Tibial nerve (tissue), 4 donors: Measurements from ENCODE around the gene POLR3C. TPM values are rescaled to one million over a fixed set of nuclear protein-coding genes. Genes with fewer than 3 reads are reported as not detected.
A peak's percentile ranks its signal among the peaks of the same experiment; 100 is the strongest.
"Not testable (repeated sequence)": the region's sequence is repeated elsewhere in the genome, so short reads cannot be mapped to it uniquely, and the experiment has no call there.

Experiments used
- DNase-seq, 2 donors: peaks; one replicate each; pipeline ENCODE4 v3.0.0-alpha.2; 2019; ENCODE audit warnings: low spot score in 2 of 2
- H3K27ac ChIP-seq, 4 donors: fragments of 200-600 bp; sonication (generic) in 3 of 4; one replicate each; pipeline ENCODE4 v1.5.1; 2017 to 2019; ENCODE audit warnings: mild to moderate bottlenecking in 1 of 4
- H3K27me3 ChIP-seq, 2 donors: fragments of 200-600 bp; sonication (generic) in 1 of 2; one replicate each; pipeline versions ENCODE4 v1.5.1 to v1.6.0; 2017 to 2019
- H3K36me3 ChIP-seq, 3 donors: fragments of 200-600 bp; sonication (generic); one replicate each; pipeline ENCODE4 v1.5.1; 2018 to 2019
- H3K4me1 ChIP-seq, 4 donors: fragments of 200-600 bp; sonication (generic) in 3 of 4; one replicate each; pipeline ENCODE4 v1.5.1; 2017 to 2019
- H3K4me3 ChIP-seq, 4 donors: fragments of 200-600 bp; sonication (generic) in 3 of 4; one replicate each; pipeline ENCODE4 v1.5.1; 2017 to 2019; ENCODE audit warnings: mild to moderate bottlenecking in 1 of 4, moderate library complexity in 1 of 4
- H3K9me3 ChIP-seq, 4 donors: fragments of 200-600 bp; sonication (generic) in 3 of 4; one replicate each; pipeline ENCODE4 v1.5.1; 2017 to 2019
- EP300 ChIP-seq, 2 donors: sonication (generic); formaldehyde crosslinking; IDR thresholded peaks; one replicate each; pipeline ENCODE4 v1.6.1; 2017; ENCODE audit warnings: antibody characterized with exemption in 2 of 2, mild to moderate bottlenecking in 1 of 2
- POLR2A ChIP-seq, 2 donors: fragments of 450-650 bp; IDR thresholded peaks; one replicate each; pipeline ENCODE4 v1.6.1; 2017; ENCODE audit warnings: antibody characterized with exemption in 2 of 2, mild to moderate bottlenecking in 2 of 2, moderate library complexity in 2 of 2
- WGBS, 2 donors: methylation state at CpG; one replicate each; pipeline ENCODE4 v1.1.5; 2018; 5-methylcytosine and 5-hydroxymethylcytosine counted together
- total RNA-seq, 4 donors: library from RNA; depleted of rRNA; stranded (reverse); fragments of >200 nt; gene quantifications; one replicate each; pipeline ENCODE4 v1.1.0, GENCODE V29; 2016
- TF ChIP-seq, protein P1 (sequence below), 5 experiments: fragments of 200-600 bp in 3 of 5; fragments of 450-650 bp in 2 of 5; sonication (generic) in 3 of 5; IDR thresholded peaks; one replicate each; pipeline ENCODE4 v1.5.1; 2016 to 2019; ENCODE audit warnings: antibody characterized with exemption in 5 of 5, mild to moderate bottlenecking in 3 of 5, moderate library complexity in 2 of 5

POLR3C gene
- total RNA-seq, 4 donors from 2014 or later: 25.9 to 39.6 (median 37.8) TPM

GRCh38 chr1:145806408-145806807, 17.6 kb upstream of the POLR3C start:
- 89 to 95% methylated on average over 4 of the region's 4 CpGs for WGBS, 2 donors
- no peak for DNase-seq
- TF ChIP-seq, protein P1, sequence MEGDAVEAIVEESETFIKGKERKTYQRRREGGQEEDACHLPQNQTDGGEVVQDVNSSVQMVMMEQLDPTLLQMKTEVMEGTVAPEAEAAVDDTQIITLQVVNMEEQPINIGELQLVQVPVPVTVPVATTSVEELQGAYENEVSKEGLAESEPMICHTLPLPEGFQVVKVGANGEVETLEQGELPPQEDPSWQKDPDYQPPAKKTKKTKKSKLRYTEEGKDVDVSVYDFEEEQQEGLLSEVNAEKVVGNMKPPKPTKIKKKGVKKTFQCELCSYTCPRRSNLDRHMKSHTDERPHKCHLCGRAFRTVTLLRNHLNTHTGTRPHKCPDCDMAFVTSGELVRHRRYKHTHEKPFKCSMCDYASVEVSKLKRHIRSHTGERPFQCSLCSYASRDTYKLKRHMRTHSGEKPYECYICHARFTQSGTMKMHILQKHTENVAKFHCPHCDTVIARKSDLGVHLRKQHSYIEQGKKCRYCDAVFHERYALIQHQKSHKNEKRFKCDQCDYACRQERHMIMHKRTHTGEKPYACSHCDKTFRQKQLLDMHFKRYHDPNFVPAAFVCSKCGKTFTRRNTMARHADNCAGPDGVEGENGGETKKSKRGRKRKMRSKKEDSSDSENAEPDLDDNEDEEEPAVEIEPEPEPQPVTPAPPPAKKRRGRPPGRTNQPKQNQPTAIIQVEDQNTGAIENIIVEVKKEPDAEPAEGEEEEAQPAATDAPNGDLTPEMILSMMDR (IDR thresholded peaks at IDR 0.05): no peak
- TF ChIP-seq EP300 (IDR thresholded peaks at IDR 0.05) (no peak), POLR2A (IDR thresholded peaks at IDR 0.05) (no peak)
- Histone ChIP-seq H3K4me3 (no peak overlapping the region), H3K27me3 (no peaks in the 10 kb centered on the region), H3K9me3 (no peaks in the 10 kb centered on the region), H3K4me1 (peaks cover 0 to 37% (median 4%) of the 10 kb centered on the region in 4 donors), H3K36me3 (peaks cover 0 to 5% (median 0%) of the 10 kb centered on the region in 3 donors), H3K27ac (no peak overlapping the region)

DNA sequence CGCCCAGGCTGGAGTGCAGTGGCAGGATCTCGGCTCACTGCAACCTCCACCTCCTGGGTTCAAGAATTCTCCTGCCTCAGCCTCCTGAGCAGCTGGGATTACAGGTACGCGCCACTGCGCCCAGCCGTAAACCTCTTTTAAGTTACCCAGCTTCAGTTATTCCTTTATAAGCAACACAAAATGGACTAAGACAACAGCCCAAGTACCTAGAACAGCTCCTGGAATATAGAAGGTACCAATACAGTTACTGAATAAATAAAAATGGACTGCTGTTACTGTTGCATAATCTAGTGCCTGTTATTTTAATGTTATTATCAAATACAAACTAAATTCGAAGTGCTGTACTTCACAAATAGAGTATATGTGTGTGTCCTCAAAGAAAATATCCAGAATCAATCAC, 17.2 kb upstream of the POLR3C start:
- Histone ChIP-seq H3K9me3 (no peaks in the 10 kb centered on the region), H3K4me3 (no peak overlapping the region), H3K27ac (no peak overlapping the region), H3K36me3 (peaks cover 0 to 5% (median 0%) of the 10 kb centered on the region in 3 donors), H3K27me3 (no peaks in the 10 kb centered on the region), H3K4me1 (peaks cover 0 to 37% (median 4%) of the 10 kb centered on the region in 4 donors)
- TF ChIP-seq, protein P1 (IDR thresholded peaks at IDR 0.05): no peak
- no peak for TF ChIP-seq EP300 (IDR thresholded peaks at IDR 0.05)
- TF ChIP-seq POLR2A (IDR thresholded peaks at IDR 0.05): no peak
- 95 to 97% methylated on average over 7 of the region's 7 CpGs for WGBS, 2 donors
- DNase-seq: no peak

- WGBS, 2 donors: 71 to 72% methylated on average over 6 of the region's 6 CpGs
Measured at GRCh38 chr1:145812977-145813810, 10.8 kb upstream of the POLR3C start.

DNA sequence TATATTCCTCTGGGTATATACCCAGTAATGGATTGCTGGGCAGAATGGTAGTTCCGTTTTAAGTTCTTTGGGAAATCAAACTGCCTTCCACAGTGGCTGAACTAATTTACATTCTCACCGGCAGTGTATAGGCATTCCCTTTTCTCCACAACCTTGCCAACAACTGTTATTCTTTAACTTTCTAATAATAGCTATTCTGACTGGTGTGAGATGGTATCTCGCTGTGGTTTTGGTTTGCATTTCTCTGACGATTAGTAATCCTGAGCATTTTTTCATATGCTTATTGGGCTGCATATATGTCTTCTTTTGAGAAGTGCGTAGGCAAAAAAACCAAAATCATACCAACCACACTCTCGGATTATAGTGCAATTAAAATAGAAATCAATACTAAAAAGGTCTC, 5.9 kb upstream of the POLR3C start:
- not testable (repeated sequence) for H3K27ac ChIP-seq

More at GRCh38 chr1:145812977-145813810, 10.8 kb upstream of the POLR3C start:
- not testable (repeated sequence) for H3K4me3 ChIP-seq, H3K4me1 ChIP-seq, DNase-seq, H3K27me3 ChIP-seq, H3K9me3 ChIP-seq, H3K36me3 ChIP-seq, H3K27ac ChIP-seq

DNA sequence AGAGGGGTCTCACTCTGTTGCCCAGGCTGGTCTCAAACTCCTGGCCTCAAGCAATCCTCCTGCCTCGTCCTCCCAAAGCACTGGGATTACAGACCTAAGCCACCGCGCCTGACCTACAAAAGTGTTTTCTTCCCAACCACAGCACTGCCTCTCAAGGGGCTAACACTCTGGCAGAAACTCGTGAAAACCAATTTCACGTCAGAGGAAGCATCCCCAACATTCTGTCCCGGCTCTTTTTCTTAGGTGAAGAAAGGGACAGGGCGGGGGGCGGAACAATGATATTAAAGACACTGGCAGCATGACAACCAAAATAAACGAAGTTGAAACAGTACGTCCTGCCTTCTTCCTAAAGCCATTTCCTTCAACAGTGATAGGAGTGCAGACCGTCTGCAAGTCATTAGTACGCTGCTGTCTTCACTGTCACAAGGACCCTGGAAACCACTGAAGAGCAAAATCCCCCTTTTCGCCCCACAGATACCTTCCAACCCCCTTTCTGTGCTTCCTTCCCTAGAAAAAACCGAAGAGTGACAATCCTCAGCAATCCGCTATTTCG, 1.1 kb upstream of the POLR3C start:
- H3K9me3 ChIP-seq, DNase-seq, H3K27me3 ChIP-seq: not testable (repeated sequence)
- H3K36me3 ChIP-seq: peaks cover 0 to 19% (median 5%) of the 10 kb centered on the region in 3 donors
- H3K4me1 ChIP-seq: peaks cover 0 to 20% (median 7%) of the 10 kb centered on the region in 4 donors
- 19% methylated on average over 4 of the region's 16 CpGs; no CpG with 5 or more reads in 1 of the 2 donors for WGBS, 2 donors
- H3K4me3 ChIP-seq: peak overlapping the region in 1 of 4 donors; percentile 33
- peak overlapping the region in 2 of 4 donors; percentile 62 to 73 for H3K27ac ChIP-seq

More for the DNA sequence above, 5.9 kb upstream of the POLR3C start:
- DNase-seq, H3K4me3 ChIP-seq, H3K9me3 ChIP-seq, H3K36me3 ChIP-seq, H3K27me3 ChIP-seq, H3K4me1 ChIP-seq: not testable (repeated sequence)
- 80 to 87% methylated on average over 2 to 4 of the region's 6 CpGs for WGBS, 2 donors

GRCh38 chr1:145824499-145824842, 471 bp downstream of the POLR3C start:
- peaks cover 0 to 20% (median 7%) of the 10 kb centered on the region in 4 donors for H3K4me1 ChIP-seq
- H3K27ac ChIP-seq: peak overlapping the region; percentile 84 to 96 (median 93)
- no peak for DNase-seq
- TF ChIP-seq, protein P1 (IDR thresholded peaks at IDR 0.05): no peak
- TF ChIP-seq POLR2A (IDR thresholded peaks at IDR 0.05): no peak
- 2 to 3% methylated on average over 7 of the region's 7 CpGs for WGBS, 2 donors
- H3K27me3 ChIP-seq: no peaks in the 10 kb centered on the region
- no peaks in the 10 kb centered on the region for H3K9me3 ChIP-seq
- H3K36me3 ChIP-seq: peaks cover 0 to 35% (median 5%) of the 10 kb centered on the region in 3 donors
- H3K4me3 ChIP-seq: peak overlapping the region; percentile 73 to 96 (median 79)
